Suprapubic skin (tissue), 4 donors: ENCODE results near the gene ZMAT5. TPM values are rescaled to one million over a fixed set of nuclear protein-coding genes. Genes with fewer than 3 reads are reported as not detected.

Source experiments
- DNase-seq, 2 donors: peaks; one replicate each; pipeline ENCODE4 v3.0.0-alpha.2; 2019; ENCODE audit warnings: low spot score in 2 of 2
- H3K27ac ChIP-seq: fragments of 200-600 bp; sonication (generic); one replicate; pipeline ENCODE4 v1.5.1; 2019
- H3K27me3 ChIP-seq: fragments of 200-600 bp; sonication (generic); one replicate; pipeline ENCODE4 v1.5.1; 2019
- H3K36me3 ChIP-seq: fragments of 200-600 bp; sonication (generic); one replicate; pipeline ENCODE4 v1.5.1; 2019
- H3K4me1 ChIP-seq: fragments of 200-600 bp; sonication (generic); one replicate; pipeline ENCODE4 v1.5.1; 2019
- H3K4me3 ChIP-seq: fragments of 200-600 bp; sonication (generic); one replicate; pipeline ENCODE4 v1.5.1; 2019; ENCODE audit warnings: mild to moderate bottlenecking
- H3K9me3 ChIP-seq: fragments of 200-600 bp; sonication (generic); one replicate; pipeline ENCODE4 v1.5.1; 2019
- CTCF ChIP-seq, 2 donors: fragments of 200-600 bp in 1 of 2; fragments of 450-650 bp in 1 of 2; sonication (generic) in 1 of 2; IDR thresholded peaks; one replicate each; pipeline ENCODE4 v1.5.1; 2016 to 2019; ENCODE audit warnings: antibody characterized with exemption in 2 of 2, mild to moderate bottlenecking in 1 of 2, moderate library complexity in 1 of 2
- EP300 ChIP-seq: sonication (generic); formaldehyde crosslinking; IDR thresholded peaks from one replicate; pipeline ENCODE4 v1.6.1; 2017; ENCODE audit warnings: antibody characterized with exemption
- POLR2A ChIP-seq, 2 donors: fragments of 450-650 bp; IDR thresholded peaks; one replicate each; pipeline ENCODE4 v1.6.1; 2017; ENCODE audit warnings: antibody characterized with exemption in 2 of 2, mild to moderate bottlenecking in 2 of 2, moderate library complexity in 2 of 2
- POLR2AphosphoS5 ChIP-seq, 3 donors: sonication (generic); formaldehyde crosslinking; IDR thresholded peaks; one replicate each; pipeline ENCODE4 v1.6.1; 2017; ENCODE audit warnings: antibody characterized with exemption in 3 of 3
- WGBS: methylation state at CpG from one replicate; pipeline ENCODE4 v1.1.5; 2018; 5-methylcytosine and 5-hydroxymethylcytosine counted together
- total RNA-seq, 4 donors: library from RNA; depleted of rRNA; stranded (reverse); fragments of >200 nt; gene quantifications; one replicate each; pipeline ENCODE4 v1.1.0, GENCODE V29; 2016

Gene ZMAT5
- total RNA-seq, 4 donors from 2014 or later: 16.3 to 28.2 (median 23.1) TPM

DNA sequence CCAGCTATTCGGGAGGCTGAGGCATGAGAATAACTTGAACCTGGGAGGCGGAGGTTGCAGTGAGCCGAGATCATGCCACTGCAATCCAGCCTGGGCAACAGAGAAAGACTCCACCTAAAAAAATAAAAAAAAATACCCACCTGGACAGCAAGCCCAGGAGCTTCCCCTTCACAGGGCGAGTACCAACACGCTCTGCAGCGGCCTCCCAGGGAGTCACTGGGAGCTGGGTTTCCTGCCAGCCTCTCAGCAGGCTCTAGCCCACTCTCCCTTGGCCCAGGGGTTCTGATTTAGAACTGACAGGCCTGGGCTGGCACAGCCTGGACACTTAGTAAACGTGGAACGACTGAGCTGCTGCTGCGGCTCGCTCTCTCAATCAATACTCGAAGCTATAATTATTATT is 49.0 kb downstream of the ZMAT5 start:
- no peak overlapping the region for H3K27ac ChIP-seq
- H3K36me3 ChIP-seq: no peaks in the 10 kb centered on the region
- no peak overlapping the region for H3K4me3 ChIP-seq
- H3K27me3 ChIP-seq: peaks cover 80% of the 10 kb centered on the region
- DNase-seq: no peak
- peaks cover 14% of the 10 kb centered on the region for H3K4me1 ChIP-seq
- H3K9me3 ChIP-seq: no peaks in the 10 kb centered on the region
- 70% methylated on average over 11 of the region's 11 CpGs for WGBS
- TF ChIP-seq POLR2AphosphoS5 (IDR thresholded peaks at IDR 0.05) (no peak), CTCF (IDR thresholded peaks at IDR 0.05) (no peak), POLR2A (IDR thresholded peaks at IDR 0.05) (no peak), EP300 (no peak)

DNA sequence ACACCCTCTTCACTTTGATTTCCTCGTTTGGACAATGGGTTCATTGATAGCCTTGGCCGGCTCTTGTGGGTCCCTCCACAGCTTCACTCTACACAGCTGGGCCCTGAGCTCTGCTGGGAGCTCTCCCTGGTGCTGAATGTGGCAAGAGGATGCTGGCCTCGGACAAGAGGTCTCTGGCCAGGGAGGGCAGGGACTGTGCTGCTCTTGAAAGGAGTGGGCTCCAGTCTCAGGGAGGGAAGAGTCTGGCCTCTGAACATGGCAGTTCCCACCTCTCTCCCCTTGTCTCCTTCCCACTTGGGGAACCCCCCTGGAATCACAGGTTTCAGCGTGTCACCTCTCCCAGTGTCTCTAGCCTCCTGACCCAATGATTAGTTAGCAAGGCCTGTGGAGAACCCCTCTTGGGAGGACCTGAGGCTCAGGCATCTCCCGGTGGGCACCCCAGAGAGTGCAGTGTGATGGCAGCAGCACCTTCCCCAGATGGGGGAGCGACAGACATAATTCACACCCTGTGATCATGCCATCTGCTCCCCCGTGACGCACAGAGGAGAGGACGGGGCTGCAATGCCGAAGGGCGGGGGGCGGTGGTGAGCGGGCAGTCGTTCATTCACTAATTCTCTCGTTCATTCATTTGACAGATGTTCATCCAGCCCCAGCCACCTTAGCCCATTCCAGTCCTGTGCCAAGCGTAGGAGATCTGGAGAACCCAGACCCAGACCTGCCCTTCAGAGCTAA is 49.8 kb downstream of the ZMAT5 start:
- Histone ChIP-seq H3K36me3 (no peaks in the 10 kb centered on the region), H3K4me1 (peaks cover 14% of the 10 kb centered on the region), H3K4me3 (no peak overlapping the region), H3K27me3 (peaks cover 79% of the 10 kb centered on the region), H3K27ac (no peak overlapping the region), H3K9me3 (no peaks in the 10 kb centered on the region)
- 71% methylated on average over 16 of the region's 16 CpGs for WGBS
- TF ChIP-seq POLR2AphosphoS5 (IDR thresholded peaks at IDR 0.05) (no peak), EP300 (no peak), CTCF (IDR thresholded peaks at IDR 0.05) (no peak), POLR2A (IDR thresholded peaks at IDR 0.05) (no peak)
- DNase-seq: no peak

GRCh38 chr22:29715705-29716104 is 51.1 kb downstream of the ZMAT5 start:
- H3K4me3 ChIP-seq: no peak overlapping the region
- no peak for DNase-seq
- WGBS: 60% methylated on average over 3 of the region's 5 CpGs
- no peak overlapping the region for H3K27ac ChIP-seq
- peaks cover 11% of the 10 kb centered on the region for H3K4me1 ChIP-seq
- H3K9me3 ChIP-seq: no peaks in the 10 kb centered on the region
- TF ChIP-seq CTCF (IDR thresholded peaks at IDR 0.05): no peak
- TF ChIP-seq EP300: no peak
- TF ChIP-seq POLR2A (IDR thresholded peaks at IDR 0.05): no peak
- TF ChIP-seq POLR2AphosphoS5 (IDR thresholded peaks at IDR 0.05): no peak
- H3K36me3 ChIP-seq: no peaks in the 10 kb centered on the region
- H3K27me3 ChIP-seq: peaks cover 72% of the 10 kb centered on the region

DNA sequence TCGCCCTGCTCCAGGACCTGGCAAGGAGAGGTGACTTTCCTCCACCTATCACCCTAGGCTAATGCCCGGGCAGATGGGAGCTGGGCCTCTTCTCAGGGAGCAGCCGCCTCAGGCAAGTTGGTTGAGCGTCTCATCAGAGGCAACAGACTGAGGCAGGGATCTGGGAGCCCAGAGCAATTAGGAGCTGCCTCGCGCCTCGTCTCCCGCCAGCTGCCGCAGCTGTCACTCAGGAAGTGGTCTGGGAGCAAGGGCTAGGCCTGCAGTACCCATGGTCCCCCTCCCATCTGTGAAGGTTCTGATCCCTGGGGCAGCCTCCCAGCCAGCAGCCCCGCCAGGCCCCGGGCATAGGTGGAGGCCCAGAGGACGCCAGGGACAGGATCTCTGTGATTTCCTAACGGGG is 51.6 kb downstream of the ZMAT5 start:
- no peaks in the 10 kb centered on the region for H3K9me3 ChIP-seq
- H3K27ac ChIP-seq: no peak overlapping the region
- TF ChIP-seq POLR2AphosphoS5 (IDR thresholded peaks at IDR 0.05) (no peak), CTCF (IDR thresholded peaks at IDR 0.05) (no peak)
- WGBS: 68% methylated on average over 9 of the region's 13 CpGs
- no peak overlapping the region for H3K4me3 ChIP-seq
- no peaks in the 10 kb centered on the region for H3K36me3 ChIP-seq
- DNase-seq: no peak
- peaks cover 6% of the 10 kb centered on the region for H3K4me1 ChIP-seq
- H3K27me3 ChIP-seq: peaks cover 71% of the 10 kb centered on the region

- Histone ChIP-seq H3K4me1 (no peaks in the 10 kb centered on the region), H3K4me3 (no peak overlapping the region), H3K27ac (no peak overlapping the region), H3K27me3 (peaks cover 61% of the 10 kb centered on the region), H3K36me3 (no peaks in the 10 kb centered on the region), H3K9me3 (no peaks in the 10 kb centered on the region)
- TF ChIP-seq POLR2A (IDR thresholded peaks at IDR 0.05) (no peak), CTCF (IDR thresholded peaks at IDR 0.05) (no peak), POLR2AphosphoS5 (IDR thresholded peaks at IDR 0.05) (no peak), EP300 (no peak)
- WGBS: 59% methylated on average over 5 of the region's 8 CpGs
- no peak for DNase-seq
Measured at GRCh38 chr22:29713156-29713727, 53.6 kb downstream of the ZMAT5 start.
